Activated T-cell treated with anti-CD3 and anti-CD28 coated beads, Interleukin-2, amount 50 U/mL, for 72 hours (primary cell): Measurements from ENCODE around the gene WNT10A. TPM values are rescaled to one million over a fixed set of nuclear protein-coding genes. Genes with fewer than 3 reads are reported as not detected.

Source experiments
- ATAC-seq, 2 donors: fragments of 150-1000 bp; cut with Tn5 transposase; replicated peaks in 1 of 2; 2 replicates each; pipeline ENCODE4 v1.10.0; 2021; ENCODE audit warnings: moderate library complexity in 2 of 2, mild to moderate bottlenecking in 1 of 2
- DNase-seq, 2 donors: peaks; one replicate each; pipeline ENCODE4 v3.0.0; 2021 to 2022; ENCODE audit warnings: mixed read lengths in 1 of 2
- H3K27ac Mint-ChIP-seq: one replicate; pipeline ENCODE4 v1.8.0; 2022; ENCODE audit warnings: mild to moderate bottlenecking, moderate library complexity, mixed read lengths
- H3K27me3 Mint-ChIP-seq: one replicate; pipeline ENCODE4 v1.8.0; 2022; ENCODE audit warnings: low read depth, mixed read lengths
- H3K36me3 Mint-ChIP-seq, 2 donors: one replicate each; pipeline ENCODE4 v1.8.0; 2022; ENCODE audit warnings: mixed read lengths in 2 of 2, mild to moderate bottlenecking in 1 of 2; ENCODE audit not compliant: insufficient read depth in 2 of 2
- H3K4me1 Mint-ChIP-seq: one replicate; pipeline ENCODE4 v1.8.0; 2022; ENCODE audit warnings: low read depth, mixed read lengths
- H3K4me3 Mint-ChIP-seq, 2 donors: one replicate each; pipeline ENCODE4 v1.8.0; 2022; ENCODE audit warnings: mild to moderate bottlenecking in 2 of 2, mixed read lengths in 2 of 2, moderate library complexity in 2 of 2
- H3K9me3 Mint-ChIP-seq, 2 donors: one replicate each; pipeline ENCODE4 v1.8.0; 2022; ENCODE audit warnings: mixed read lengths in 2 of 2
- total RNA-seq, 2 donors: library from RNA; stranded (reverse); gene quantifications; one replicate each; pipeline ENCODE4 v1.2.3, GENCODE V29; 2022

The WNT10A gene
- total RNA-seq, 2 donors from 2014 or later = 3.4 to 8.6 TPM

- H3K27me3 Mint-ChIP-seq = peaks cover 73% of the 10 kb centered on the region
- DNase-seq (no peak), ATAC-seq (peak; percentile 29 to 49)
- peaks cover 0 to 2% of the 10 kb centered on the region in 2 donors for H3K36me3 Mint-ChIP-seq
- H3K9me3 Mint-ChIP-seq = no peaks in the 10 kb centered on the region
- H3K4me3 Mint-ChIP-seq = peak overlapping the region; percentile 45 to 49
- H3K27ac Mint-ChIP-seq = no peak overlapping the region
- H3K4me1 Mint-ChIP-seq = peaks cover 26% of the 10 kb centered on the region
These were observed 7.1 kb upstream of the WNT10A start for GRCh38 chr2:218873359-218874194.

GRCh38 chr2:218875692-218876246 lies 4.9 kb upstream of the WNT10A start:
- Mint-ChIP-seq H3K9me3 (no peaks in the 10 kb centered on the region), H3K27me3 (peaks cover 52% of the 10 kb centered on the region), H3K4me3 (no peak overlapping the region), H3K27ac (no peak overlapping the region), H3K36me3 (peaks cover 0 to 2% of the 10 kb centered on the region in 2 donors), H3K4me1 (peaks cover 40% of the 10 kb centered on the region)
- DNase-seq (no peak), ATAC-seq (no peak)

GRCh38 chr2:218876562-218877219 lies 4.0 kb upstream of the WNT10A start:
- peaks cover 0 to under 1% of the 10 kb centered on the region in 2 donors for H3K36me3 Mint-ChIP-seq
- no peak overlapping the region for H3K27ac Mint-ChIP-seq
- peaks cover 55% of the 10 kb centered on the region for H3K27me3 Mint-ChIP-seq
- no peak overlapping the region for H3K4me3 Mint-ChIP-seq
- no peaks in the 10 kb centered on the region for H3K9me3 Mint-ChIP-seq
- ATAC-seq (peak in 1 of 2 donors; percentile 10), DNase-seq (peak; percentile 68 to 79)
- H3K4me1 Mint-ChIP-seq = peaks cover 48% of the 10 kb centered on the region

GRCh38 chr2:218877331-218877730 lies 3.3 kb upstream of the WNT10A start:
- H3K9me3 Mint-ChIP-seq = no peaks in the 10 kb centered on the region
- DNase-seq (no peak), ATAC-seq (no peak)
- H3K27me3 Mint-ChIP-seq = peaks cover 55% of the 10 kb centered on the region
- peaks cover 48% of the 10 kb centered on the region for H3K4me1 Mint-ChIP-seq
- no peak overlapping the region for H3K27ac Mint-ChIP-seq
- no peaks in the 10 kb centered on the region for H3K36me3 Mint-ChIP-seq
- H3K4me3 Mint-ChIP-seq = no peak overlapping the region

GRCh38 chr2:218877891-218878290 lies 2.8 kb upstream of the WNT10A start:
- no peak overlapping the region for H3K4me3 Mint-ChIP-seq
- no peaks in the 10 kb centered on the region for H3K9me3 Mint-ChIP-seq
- peaks cover 51% of the 10 kb centered on the region for H3K4me1 Mint-ChIP-seq
- ATAC-seq (no peak), DNase-seq (no peak)
- H3K27ac Mint-ChIP-seq = no peak overlapping the region
- no peaks in the 10 kb centered on the region for H3K36me3 Mint-ChIP-seq
- peaks cover 55% of the 10 kb centered on the region for H3K27me3 Mint-ChIP-seq

GRCh38 chr2:218878486-218878885 lies 2.2 kb upstream of the WNT10A start:
- no peaks in the 10 kb centered on the region for H3K9me3 Mint-ChIP-seq
- H3K4me1 Mint-ChIP-seq = peaks cover 52% of the 10 kb centered on the region
- no peak overlapping the region for H3K4me3 Mint-ChIP-seq
- no peak for DNase-seq
- ATAC-seq = no peak
- no peak overlapping the region for H3K27ac Mint-ChIP-seq
- H3K27me3 Mint-ChIP-seq = peaks cover 52% of the 10 kb centered on the region
- no peaks in the 10 kb centered on the region for H3K36me3 Mint-ChIP-seq

GRCh38 chr2:218878926-218879761 lies 1.5 kb upstream of the WNT10A start:
- H3K9me3 Mint-ChIP-seq = no peaks in the 10 kb centered on the region
- H3K27me3 Mint-ChIP-seq = peaks cover 48% of the 10 kb centered on the region
- DNase-seq (no peak), ATAC-seq (no peak)
- peak overlapping the region; percentile 78 to 85 for H3K4me3 Mint-ChIP-seq
- no peak overlapping the region for H3K27ac Mint-ChIP-seq
- H3K36me3 Mint-ChIP-seq = no peaks in the 10 kb centered on the region
- H3K4me1 Mint-ChIP-seq = peaks cover 52% of the 10 kb centered on the region

GRCh38 chr2:218879776-218880101 lies 913 bp upstream of the WNT10A start:
- DNase-seq = no peak
- H3K9me3 Mint-ChIP-seq = no peaks in the 10 kb centered on the region
- no peak overlapping the region for H3K27ac Mint-ChIP-seq
- H3K4me1 Mint-ChIP-seq = peaks cover 56% of the 10 kb centered on the region
- H3K36me3 Mint-ChIP-seq = peaks cover 0 to 1% of the 10 kb centered on the region in 2 donors
- ATAC-seq = no peak
- peaks cover 48% of the 10 kb centered on the region for H3K27me3 Mint-ChIP-seq
- H3K4me3 Mint-ChIP-seq = peak overlapping the region; percentile 78 to 85

GRCh38 chr2:218880859-218881594 lies 375 bp downstream of the WNT10A start:
- peaks cover 61% of the 10 kb centered on the region for H3K4me1 Mint-ChIP-seq
- ATAC-seq (no peak), DNase-seq (no peak)
- H3K4me3 Mint-ChIP-seq = peak overlapping the region; percentile 81
- H3K9me3 Mint-ChIP-seq = no peaks in the 10 kb centered on the region
- H3K27me3 Mint-ChIP-seq = peaks cover 45% of the 10 kb centered on the region
- no peak overlapping the region for H3K27ac Mint-ChIP-seq
- peaks cover 0 to 1% of the 10 kb centered on the region in 2 donors for H3K36me3 Mint-ChIP-seq

GRCh38 chr2:218881744-218882460 lies 1.2 kb downstream of the WNT10A start:
- no peaks in the 10 kb centered on the region for H3K9me3 Mint-ChIP-seq
- H3K4me3 Mint-ChIP-seq = peak overlapping the region; percentile 3 to 70
- H3K36me3 Mint-ChIP-seq = peaks cover 0 to 1% of the 10 kb centered on the region in 2 donors
- no peak overlapping the region for H3K27ac Mint-ChIP-seq
- H3K4me1 Mint-ChIP-seq = peaks cover 55% of the 10 kb centered on the region
- no peak for DNase-seq
- H3K27me3 Mint-ChIP-seq = peaks cover 37% of the 10 kb centered on the region
- ATAC-seq = no peak

GRCh38 chr2:218882461-218882816 lies 1.8 kb downstream of the WNT10A start:
- Mint-ChIP-seq H3K27ac (no peak overlapping the region), H3K27me3 (peaks cover 36% of the 10 kb centered on the region), H3K4me3 (peak overlapping the region; percentile 59 to 70), H3K4me1 (peaks cover 50% of the 10 kb centered on the region), H3K36me3 (peaks cover 0 to 1% of the 10 kb centered on the region in 2 donors), H3K9me3 (no peaks in the 10 kb centered on the region)
- ATAC-seq = no peak
- no peak for DNase-seq

GRCh38 chr2:218882866-218883366 lies 2.3 kb downstream of the WNT10A start:
- ATAC-seq (peak in 1 of 2 donors; percentile 16), DNase-seq (no peak)
- Mint-ChIP-seq H3K27me3 (peaks cover 36% of the 10 kb centered on the region), H3K4me1 (peaks cover 50% of the 10 kb centered on the region), H3K36me3 (peaks cover 0 to 1% of the 10 kb centered on the region in 2 donors), H3K9me3 (no peaks in the 10 kb centered on the region), H3K4me3 (peak overlapping the region; percentile 59 to 70), H3K27ac (no peak overlapping the region)
